SK-N-SH treated with all-trans-retinoic acid at 6 μM for 48 hours (cell line): Measurements from ENCODE around the gene RAPGEF4.

Experiments
- CREB5 ChIP-seq: fragments of 250-450 bp; sonication (Bioruptor Pico); IDR thresholded peaks from 2 replicates; pipeline ENCODE4 v1.5.1; 2020; ENCODE audit warnings: low read depth, mild to moderate bottlenecking, moderate library complexity
- TCF4 ChIP-seq: fragments of 250-450 bp; sonication (Bioruptor Pico); IDR thresholded peaks from 2 replicates; pipeline ENCODE4 v1.8.0; 2021; ENCODE audit warnings: mild to moderate bottlenecking, moderate library complexity, borderline replicate concordance
- TSHZ2 ChIP-seq: fragments of 250-450 bp; sonication (Bioruptor Pico); IDR thresholded peaks from 2 replicates; pipeline ENCODE4 v1.5.0; 2020; ENCODE audit warnings: mild to moderate bottlenecking, moderate library complexity
- ZC3H10 ChIP-seq: fragments of 250-450 bp; sonication (Bioruptor Pico); IDR thresholded peaks from 2 replicates; pipeline ENCODE4 v1.5.1; 2021; ENCODE audit warnings: mild to moderate bottlenecking, moderate library complexity
- ZFP3 ChIP-seq: fragments of 250-450 bp; sonication (Bioruptor Pico); IDR thresholded peaks from 2 replicates; pipeline ENCODE4 v1.5.0; 2020; ENCODE audit warnings: mild to moderate bottlenecking, moderate library complexity
- ZFP30 ChIP-seq: fragments of 450-650 bp; formaldehyde crosslinking; IDR thresholded peaks from 2 replicates; pipeline ENCODE4 v1.5.0; 2022; ENCODE audit warnings: mild to moderate bottlenecking, moderate library complexity
- TF ChIP-seq, protein P1 (sequence below): fragments of 250-450 bp; sonication (Bioruptor Pico); IDR thresholded peaks from 2 replicates; pipeline ENCODE4 v1.5.1; 2021; ENCODE audit warnings: mild to moderate bottlenecking, moderate library complexity
- TF ChIP-seq, protein P2 (sequence below): fragments of 250-450 bp; sonication (Bioruptor Pico); IDR thresholded peaks from 2 replicates; pipeline ENCODE4 v1.8.0; 2020; ENCODE audit warnings: mild to moderate bottlenecking, moderate library complexity, borderline replicate concordance
- TF ChIP-seq, protein P3 (sequence below): fragments of 250-450 bp; sonication (Bioruptor Pico); IDR thresholded peaks from 2 replicates; pipeline ENCODE4 v1.8.0; 2021; ENCODE audit warnings: low read depth, mild to moderate bottlenecking, moderate library complexity, borderline replicate concordance

- no peak for TF ChIP-seq ZFP3 (CRISPR knock-in tag)
- TF ChIP-seq, protein P1, sequence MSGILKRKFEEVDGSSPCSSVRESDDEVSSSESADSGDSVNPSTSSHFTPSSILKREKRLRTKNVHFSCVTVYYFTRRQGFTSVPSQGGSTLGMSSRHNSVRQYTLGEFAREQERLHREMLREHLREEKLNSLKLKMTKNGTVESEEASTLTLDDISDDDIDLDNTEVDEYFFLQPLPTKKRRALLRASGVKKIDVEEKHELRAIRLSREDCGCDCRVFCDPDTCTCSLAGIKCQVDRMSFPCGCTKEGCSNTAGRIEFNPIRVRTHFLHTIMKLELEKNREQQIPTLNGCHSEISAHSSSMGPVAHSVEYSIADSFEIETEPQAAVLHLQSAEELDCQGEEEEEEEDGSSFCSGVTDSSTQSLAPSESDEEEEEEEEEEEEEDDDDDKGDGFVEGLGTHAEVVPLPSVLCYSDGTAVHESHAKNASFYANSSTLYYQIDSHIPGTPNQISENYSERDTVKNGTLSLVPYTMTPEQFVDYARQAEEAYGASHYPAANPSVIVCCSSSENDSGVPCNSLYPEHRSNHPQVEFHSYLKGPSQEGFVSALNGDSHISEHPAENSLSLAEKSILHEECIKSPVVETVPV (CRISPR knock-in tag), result no peak
- no peak for TF ChIP-seq TSHZ2 (CRISPR knock-in tag)
- no peak for TF ChIP-seq ZC3H10 (CRISPR knock-in tag)
- TF ChIP-seq TCF4 (CRISPR knock-in tag), result no peak
- TF ChIP-seq, protein P2, sequence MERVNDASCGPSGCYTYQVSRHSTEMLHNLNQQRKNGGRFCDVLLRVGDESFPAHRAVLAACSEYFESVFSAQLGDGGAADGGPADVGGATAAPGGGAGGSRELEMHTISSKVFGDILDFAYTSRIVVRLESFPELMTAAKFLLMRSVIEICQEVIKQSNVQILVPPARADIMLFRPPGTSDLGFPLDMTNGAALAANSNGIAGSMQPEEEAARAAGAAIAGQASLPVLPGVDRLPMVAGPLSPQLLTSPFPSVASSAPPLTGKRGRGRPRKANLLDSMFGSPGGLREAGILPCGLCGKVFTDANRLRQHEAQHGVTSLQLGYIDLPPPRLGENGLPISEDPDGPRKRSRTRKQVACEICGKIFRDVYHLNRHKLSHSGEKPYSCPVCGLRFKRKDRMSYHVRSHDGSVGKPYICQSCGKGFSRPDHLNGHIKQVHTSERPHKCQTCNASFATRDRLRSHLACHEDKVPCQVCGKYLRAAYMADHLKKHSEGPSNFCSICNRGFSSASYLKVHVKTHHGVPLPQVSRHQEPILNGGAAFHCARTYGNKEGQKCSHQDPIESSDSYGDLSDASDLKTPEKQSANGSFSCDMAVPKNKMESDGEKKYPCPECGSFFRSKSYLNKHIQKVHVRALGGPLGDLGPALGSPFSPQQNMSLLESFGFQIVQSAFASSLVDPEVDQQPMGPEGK (CRISPR knock-in tag), result no peak
- no peak for TF ChIP-seq CREB5 (CRISPR knock-in tag)
- TF ChIP-seq ZFP30 (CRISPR knock-in tag), result no peak
- TF ChIP-seq, protein P3, sequence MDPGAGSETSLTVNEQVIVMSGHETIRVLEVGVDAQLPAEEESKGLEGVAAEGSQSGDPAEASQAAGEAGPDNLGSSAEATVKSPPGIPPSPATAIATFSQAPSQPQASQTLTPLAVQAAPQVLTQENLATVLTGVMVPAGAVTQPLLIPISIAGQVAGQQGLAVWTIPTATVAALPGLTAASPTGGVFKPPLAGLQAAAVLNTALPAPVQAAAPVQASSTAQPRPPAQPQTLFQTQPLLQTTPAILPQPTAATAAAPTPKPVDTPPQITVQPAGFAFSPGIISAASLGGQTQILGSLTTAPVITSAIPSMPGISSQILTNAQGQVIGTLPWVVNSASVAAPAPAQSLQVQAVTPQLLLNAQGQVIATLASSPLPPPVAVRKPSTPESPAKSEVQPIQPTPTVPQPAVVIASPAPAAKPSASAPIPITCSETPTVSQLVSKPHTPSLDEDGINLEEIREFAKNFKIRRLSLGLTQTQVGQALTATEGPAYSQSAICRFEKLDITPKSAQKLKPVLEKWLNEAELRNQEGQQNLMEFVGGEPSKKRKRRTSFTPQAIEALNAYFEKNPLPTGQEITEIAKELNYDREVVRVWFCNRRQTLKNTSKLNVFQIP (CRISPR knock-in tag), result no peak
Observed at GRCh38 chr2:173001664-173002604, 266.3 kb downstream of the RAPGEF4 start.
